ENCODE measurements around the gene TSPAN31. TPM values are rescaled to one million over a fixed set of nuclear protein-coding genes. Genes with fewer than 3 reads are reported as not detected.

TSPAN31 gene
- polyA plus RNA-seq, 1 donor (not counting 4 experiments of a cell fraction or from before 2014, with no cell fraction given): 47.7 TPM

DNA sequence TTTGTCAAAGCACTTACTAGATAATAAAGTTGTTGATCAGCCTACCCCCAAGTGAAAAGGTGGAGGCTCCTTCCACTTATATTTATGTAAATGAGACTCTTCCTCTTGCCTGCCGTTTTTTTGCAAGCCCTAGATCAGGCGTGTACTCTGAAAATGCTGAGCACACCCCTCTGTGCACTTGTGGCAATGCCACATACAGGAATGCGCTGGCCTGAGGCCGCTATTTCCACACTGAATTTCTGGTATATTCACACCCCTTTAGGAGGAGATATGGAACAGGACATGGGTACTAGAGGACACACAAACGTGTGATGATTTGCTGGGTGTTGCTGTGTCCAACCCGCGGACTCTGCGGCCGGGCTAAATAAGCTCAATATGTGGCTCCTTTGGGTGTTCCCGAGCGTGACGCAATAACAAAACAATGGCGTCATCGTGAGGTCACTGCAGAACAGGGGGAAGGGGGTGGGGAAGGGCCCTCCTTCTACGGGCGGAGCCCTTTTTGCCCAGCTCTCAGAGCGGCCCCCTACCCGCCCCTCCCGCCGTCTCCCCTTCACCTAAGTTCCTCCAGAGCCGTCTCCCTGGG is 554 bp upstream of the TSPAN31 start:
- Histone ChIP-seq H2AFZ (ENCODE audit: control insufficient read depth, low read length) (peak overlapping the region; percentile 90), H3K9me3 (ENCODE audit: control insufficient read depth, low read depth, low read length) (no peaks in the 10 kb centered on the region), H3K4me1 (ENCODE audit: control insufficient read depth, extremely low read depth, insufficient read depth, low read length) (peaks cover 16% of the 10 kb centered on the region), H3K4me3 (ENCODE audit: control insufficient read depth in 2 of 3, extremely low read depth in 1 of 3, insufficient read depth in 2 of 3, low read depth in 1 of 3, low read length in 3 of 3) (peak overlapping the region; percentile 81 to 99 (median 97)), H3K36me3 (ENCODE audit: control insufficient read depth in 2 of 2, extremely low read depth in 1 of 2, insufficient read depth in 2 of 2, low read length in 2 of 2) (peaks cover 10% of the 10 kb centered on the region in 2 experiments), H4K20me1 (ENCODE audit: control insufficient read depth, extremely low read depth, insufficient read depth, low read length) (no peaks in the 10 kb centered on the region), H3K9me1 (ENCODE audit: control insufficient read depth, extremely low read depth, insufficient read depth, low read length) (no peaks in the 10 kb centered on the region), H3K27ac (ENCODE audit: control insufficient read depth, insufficient read depth, low read length) (peak overlapping the region; percentile 98), H3K9ac (ENCODE audit: control insufficient read depth, extremely low read depth, insufficient read depth, low read length) (peak overlapping the region; percentile 99), H3K4me2 (ENCODE audit: control insufficient read depth, extremely low read depth, insufficient read depth, low read depth, low read length) (peak overlapping the region; percentile 94), H3K79me2 (ENCODE audit: control insufficient read depth, insufficient read depth, low read length) (peaks cover 13% of the 10 kb centered on the region), H3K27me3 (ENCODE audit: control insufficient read depth, extremely low read depth, insufficient read depth, low read length) (peaks cover 17% of the 10 kb centered on the region)
- DNase-seq (ENCODE audit: low read depth, low spot score) (no peak), FAIRE-seq (no peak)
- TF ChIP-seq, protein P1, sequence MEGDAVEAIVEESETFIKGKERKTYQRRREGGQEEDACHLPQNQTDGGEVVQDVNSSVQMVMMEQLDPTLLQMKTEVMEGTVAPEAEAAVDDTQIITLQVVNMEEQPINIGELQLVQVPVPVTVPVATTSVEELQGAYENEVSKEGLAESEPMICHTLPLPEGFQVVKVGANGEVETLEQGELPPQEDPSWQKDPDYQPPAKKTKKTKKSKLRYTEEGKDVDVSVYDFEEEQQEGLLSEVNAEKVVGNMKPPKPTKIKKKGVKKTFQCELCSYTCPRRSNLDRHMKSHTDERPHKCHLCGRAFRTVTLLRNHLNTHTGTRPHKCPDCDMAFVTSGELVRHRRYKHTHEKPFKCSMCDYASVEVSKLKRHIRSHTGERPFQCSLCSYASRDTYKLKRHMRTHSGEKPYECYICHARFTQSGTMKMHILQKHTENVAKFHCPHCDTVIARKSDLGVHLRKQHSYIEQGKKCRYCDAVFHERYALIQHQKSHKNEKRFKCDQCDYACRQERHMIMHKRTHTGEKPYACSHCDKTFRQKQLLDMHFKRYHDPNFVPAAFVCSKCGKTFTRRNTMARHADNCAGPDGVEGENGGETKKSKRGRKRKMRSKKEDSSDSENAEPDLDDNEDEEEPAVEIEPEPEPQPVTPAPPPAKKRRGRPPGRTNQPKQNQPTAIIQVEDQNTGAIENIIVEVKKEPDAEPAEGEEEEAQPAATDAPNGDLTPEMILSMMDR (optimal IDR thresholded peaks at IDR 0.05 in 1 of 3, IDR thresholded peaks at IDR 0.05 in 1 of 3, conservative IDR thresholded peaks at IDR 0.05 in 1 of 3; ENCODE audit: extremely low read depth in 1 of 3, insufficient read depth in 2 of 3, low read length in 3 of 3): no peak
- TF ChIP-seq EZH2 (IDR thresholded peaks at IDR 0.05; ENCODE audit: low read length): no peak
- dilution Hi-C loops (cut with MboI; ENCODE audit: extremely low pct_ligation_motif_present, low sequenced_read_pairs): loop anchor here (25.0 kb wide), 1 partner anchor 157 kb away; the partner anchor contains the start of gene PIP4K2C

DNA sequence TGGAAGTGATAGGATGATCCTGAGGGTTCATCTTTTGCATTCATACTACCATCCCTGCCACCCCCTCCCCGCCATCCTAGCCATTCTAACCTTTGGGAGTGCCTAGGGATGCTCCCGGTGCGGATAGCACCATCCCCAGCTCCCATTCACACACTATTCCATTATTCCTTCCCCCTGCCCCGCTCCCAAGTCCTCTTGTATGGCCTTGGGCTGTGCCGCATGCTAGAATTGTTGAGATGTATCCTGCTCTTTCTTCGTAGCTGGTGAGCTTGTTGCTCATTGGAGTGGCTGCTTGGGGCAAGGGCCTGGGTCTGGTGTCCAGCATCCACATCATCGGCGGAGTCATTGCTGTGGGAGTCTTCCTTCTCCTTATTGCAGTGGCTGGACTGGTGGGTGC is 644 bp downstream of the TSPAN31 start:
- Histone ChIP-seq H3K27me3 (ENCODE audit: control insufficient read depth, extremely low read depth, insufficient read depth, low read length) (peaks cover 5% of the 10 kb centered on the region), H3K36me3 (ENCODE audit: control insufficient read depth in 2 of 2, extremely low read depth in 1 of 2, insufficient read depth in 2 of 2, low read length in 2 of 2) (peaks cover 11 to 16% of the 10 kb centered on the region in 2 experiments), H3K9ac (ENCODE audit: control insufficient read depth, extremely low read depth, insufficient read depth, low read length) (peak overlapping the region; percentile 99), H3K4me3 (ENCODE audit: control insufficient read depth in 2 of 3, extremely low read depth in 1 of 3, insufficient read depth in 2 of 3, low read depth in 1 of 3, low read length in 3 of 3) (peak overlapping the region; percentile 81 to 99 (median 97)), H3K9me3 (ENCODE audit: control insufficient read depth, low read depth, low read length) (no peaks in the 10 kb centered on the region), H2AFZ (ENCODE audit: control insufficient read depth, low read length) (peak overlapping the region; percentile 31), H3K4me1 (ENCODE audit: control insufficient read depth, extremely low read depth, insufficient read depth, low read length) (peaks cover 16% of the 10 kb centered on the region), H3K9me1 (ENCODE audit: control insufficient read depth, extremely low read depth, insufficient read depth, low read length) (no peaks in the 10 kb centered on the region), H3K27ac (ENCODE audit: control insufficient read depth, insufficient read depth, low read length) (peak overlapping the region; percentile 98), H3K79me2 (ENCODE audit: control insufficient read depth, insufficient read depth, low read length) (peaks cover 18% of the 10 kb centered on the region), H3K4me2 (ENCODE audit: control insufficient read depth, extremely low read depth, insufficient read depth, low read depth, low read length) (peak overlapping the region; percentile 94), H4K20me1 (ENCODE audit: control insufficient read depth, extremely low read depth, insufficient read depth, low read length) (no peaks in the 10 kb centered on the region)
- no peak for DNase-seq (ENCODE audit: low read depth, low spot score)
- dilution Hi-C loops (cut with MboI; ENCODE audit: extremely low pct_ligation_motif_present, low sequenced_read_pairs): loop anchor here (25.0 kb wide), 1 partner anchor 158 kb away; the partner anchor contains the start of gene PIP4K2C
- TF ChIP-seq EZH2 (IDR thresholded peaks at IDR 0.05; ENCODE audit: low read length): no peak
- TF ChIP-seq, protein P1 (optimal IDR thresholded peaks at IDR 0.05 in 1 of 3, IDR thresholded peaks at IDR 0.05 in 1 of 3, conservative IDR thresholded peaks at IDR 0.05 in 1 of 3; ENCODE audit: extremely low read depth in 1 of 3, insufficient read depth in 2 of 3, low read length in 3 of 3): no peak
- FAIRE-seq: no peak

Measured in keratinocyte (primary cell).